NT2/D1 (cell line): Measurements from ENCODE around the gene TAS2R43.

Experiments
- YY1 ChIP-seq: IDR thresholded peaks from 2 replicates; pipeline ENCODE4 v1.6.1; 2011; ENCODE audit not compliant: insufficient read length, insufficient read depth
- ZNF274 ChIP-seq: IDR thresholded peaks from 2 replicates; pipeline ENCODE4 v1.6.1; 2011; ENCODE audit warnings: mild to moderate bottlenecking, low read depth, low read length

GRCh38 chr12:11133816-11134215 is 41.7 kb upstream of the TAS2R43 start:
- no peak for TF ChIP-seq ZNF274
- no peak for TF ChIP-seq YY1
